DMS114 treated with DMSO at 0.1 percent for 48 hours (cell line): ENCODE data around the gene SPATA31C1.
"Not testable (repeated sequence)": the region's sequence is repeated elsewhere in the genome, so short reads cannot be mapped to it uniquely, and the experiment has no call there.

Experiments used
- DNase-seq: peaks from one replicate; lab custom pipeline; 2025; ENCODE audit not compliant: unreplicated experiment; lab: John Stamatoyannopoulos, UW

Gene SPATA31C1

DNA sequence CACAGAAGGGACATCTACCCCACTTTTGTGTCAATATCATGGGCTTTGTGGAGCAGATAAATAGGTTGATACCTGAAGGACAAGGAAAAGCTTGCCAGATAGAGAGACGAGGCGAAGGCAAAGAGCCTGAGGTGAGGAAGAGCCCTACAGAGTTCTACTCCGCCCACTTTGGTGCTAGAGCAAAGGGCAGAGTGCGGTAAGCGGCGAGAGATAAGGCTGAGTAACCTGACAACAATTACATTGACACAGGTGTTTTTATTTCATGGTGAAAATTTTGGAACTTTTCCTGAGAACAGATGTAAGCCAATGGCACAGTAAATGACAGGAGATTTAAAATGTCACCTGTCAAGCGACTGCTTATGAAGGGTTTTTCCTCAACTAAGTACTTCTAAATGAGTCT is 16.7 kb downstream of the SPATA31C1 start:
- not testable (repeated sequence) for DNase-seq

DNA sequence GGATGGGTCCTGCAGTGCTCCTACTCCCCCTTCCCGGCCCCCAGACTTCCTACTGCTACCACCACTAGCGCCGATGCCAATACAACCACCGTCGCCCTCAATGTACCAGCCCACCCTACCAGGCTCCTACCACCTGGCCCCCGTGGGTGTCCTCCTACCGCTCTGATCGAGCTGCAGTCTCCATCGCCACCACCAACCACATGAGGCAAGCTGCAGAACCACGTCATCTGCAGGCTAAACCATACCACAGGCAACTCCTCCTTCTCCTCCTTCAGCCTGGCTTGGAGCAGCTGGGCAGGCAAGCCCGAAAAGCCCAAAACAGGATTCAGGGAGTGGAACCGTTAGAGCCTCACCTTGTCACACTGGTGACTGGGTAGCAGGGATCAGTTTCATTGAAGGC is 19.6 kb downstream of the SPATA31C1 start:
- not testable (repeated sequence) for DNase-seq

DNA sequence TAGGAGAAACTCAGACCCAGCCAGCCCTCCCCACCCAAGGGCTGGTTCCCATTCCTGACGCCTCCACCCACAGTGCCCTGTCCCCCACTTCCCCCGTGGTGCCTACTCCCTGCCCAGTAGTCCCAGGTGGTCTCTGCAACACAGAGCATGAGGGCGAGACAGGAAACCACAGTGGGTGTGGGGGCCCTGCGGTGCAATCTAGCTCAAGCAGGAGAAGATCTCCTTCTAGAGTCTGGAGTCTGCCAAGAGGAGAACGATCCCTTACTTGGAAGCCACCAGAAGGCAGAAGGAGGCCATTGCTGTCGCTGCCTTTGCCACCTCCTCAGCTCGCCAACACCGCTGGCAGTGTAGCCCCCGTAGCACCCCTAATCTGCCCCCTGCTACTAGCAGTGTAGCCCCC is 20.2 kb downstream of the SPATA31C1 start:
- DNase-seq = not testable (repeated sequence)

DNA sequence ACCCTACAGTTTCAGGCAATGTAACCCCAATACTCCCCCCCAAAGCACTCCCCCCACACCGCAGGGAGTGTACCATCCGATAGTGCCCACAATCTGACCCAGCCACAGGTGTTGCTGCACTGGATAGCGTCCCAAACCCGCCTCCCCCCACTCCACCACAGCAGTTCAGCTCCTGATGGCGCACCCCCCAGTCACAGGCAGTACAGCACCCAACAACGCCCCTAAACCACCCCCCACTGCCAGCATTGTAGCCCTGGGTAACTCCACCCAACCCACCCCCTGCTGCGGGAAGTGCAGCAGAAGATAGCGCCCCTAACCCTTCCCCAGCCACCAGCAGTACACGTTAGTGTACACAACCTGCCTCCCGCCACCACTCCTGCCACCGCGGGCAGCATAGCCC is 20.6 kb downstream of the SPATA31C1 start:
- not testable (repeated sequence) for DNase-seq

DNA sequence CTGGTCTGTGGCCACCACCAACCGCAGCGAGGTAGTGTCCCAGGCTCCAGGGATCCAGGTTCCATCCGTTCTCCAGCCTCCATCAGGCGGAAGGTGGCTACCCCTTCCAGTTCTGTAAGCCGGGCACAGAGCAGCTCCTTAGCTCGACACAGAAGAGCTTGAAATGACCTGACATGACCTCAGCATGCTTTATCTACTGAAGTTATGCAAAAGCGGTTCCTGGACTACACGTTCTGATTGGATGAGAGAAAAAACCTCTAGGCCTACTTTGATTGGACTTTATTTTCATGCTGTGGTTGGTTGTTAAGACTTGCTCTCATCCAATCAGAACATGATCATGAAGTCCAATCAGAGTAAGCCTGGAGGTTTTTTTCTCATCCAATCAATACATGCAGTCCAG is 21.3 kb downstream of the SPATA31C1 start:
- DNase-seq = not testable (repeated sequence)

DNA sequence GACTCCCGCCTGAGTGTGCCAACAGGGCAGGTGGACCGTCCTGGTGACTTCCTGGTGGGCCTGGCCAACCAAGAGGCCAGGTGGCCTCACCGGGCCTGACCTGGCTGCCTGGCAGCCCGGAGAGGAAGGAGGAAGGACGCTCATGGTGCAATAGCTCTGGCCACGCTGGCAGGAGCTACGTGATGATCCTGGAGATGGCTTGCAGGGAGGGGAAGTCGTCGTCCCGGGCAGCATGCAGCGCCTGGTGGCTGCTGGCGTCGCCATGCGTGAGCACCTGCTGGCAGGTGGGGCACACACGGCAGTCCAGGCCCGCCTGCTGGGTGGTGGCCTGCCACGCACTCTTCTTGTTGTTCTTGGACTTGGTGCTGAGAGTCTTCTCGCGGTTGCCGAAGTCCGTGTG is 26.3 kb downstream of the SPATA31C1 start:
- no peak for DNase-seq

DNA sequence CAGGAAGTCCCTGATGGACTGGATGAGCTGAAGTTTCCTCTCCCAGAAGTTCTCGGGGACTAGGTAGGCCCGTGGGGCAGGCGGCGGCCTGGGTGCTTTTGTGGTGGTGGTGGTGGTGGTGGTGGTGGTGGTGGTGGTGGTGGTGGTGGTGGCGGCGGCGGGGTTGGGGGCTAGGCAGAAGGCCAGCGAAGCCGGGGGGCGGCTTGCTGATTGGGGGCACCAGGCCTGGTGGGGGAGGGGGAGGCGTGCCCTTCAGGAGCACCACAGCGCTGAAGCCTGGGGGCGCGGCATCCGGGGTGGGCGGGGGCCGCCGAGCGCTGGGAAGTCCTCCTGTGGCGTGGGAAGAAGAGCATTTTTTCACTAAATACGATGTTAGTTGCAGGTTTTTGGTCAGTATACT is 26.9 kb downstream of the SPATA31C1 start:
- no peak for DNase-seq

DNA sequence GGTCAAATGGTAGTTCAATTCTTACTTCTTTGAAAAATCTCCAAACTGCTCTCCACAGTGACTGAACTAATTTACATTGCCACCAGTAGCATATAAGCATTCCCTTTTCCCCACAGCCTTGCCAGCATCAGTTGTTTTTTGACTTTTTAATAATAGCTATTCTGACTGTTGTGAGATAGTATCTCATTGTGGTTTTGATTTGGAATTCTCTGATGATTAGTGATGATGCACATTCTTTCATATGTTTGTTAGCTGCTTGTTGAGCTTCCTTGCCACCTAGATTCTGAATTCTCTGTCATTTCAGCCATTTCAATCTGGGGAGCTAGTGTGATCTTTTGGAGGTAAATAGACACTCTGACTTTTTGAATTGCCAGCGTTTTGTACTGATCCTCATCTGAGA is 32.5 kb downstream of the SPATA31C1 start:
- no peak for DNase-seq

DNA sequence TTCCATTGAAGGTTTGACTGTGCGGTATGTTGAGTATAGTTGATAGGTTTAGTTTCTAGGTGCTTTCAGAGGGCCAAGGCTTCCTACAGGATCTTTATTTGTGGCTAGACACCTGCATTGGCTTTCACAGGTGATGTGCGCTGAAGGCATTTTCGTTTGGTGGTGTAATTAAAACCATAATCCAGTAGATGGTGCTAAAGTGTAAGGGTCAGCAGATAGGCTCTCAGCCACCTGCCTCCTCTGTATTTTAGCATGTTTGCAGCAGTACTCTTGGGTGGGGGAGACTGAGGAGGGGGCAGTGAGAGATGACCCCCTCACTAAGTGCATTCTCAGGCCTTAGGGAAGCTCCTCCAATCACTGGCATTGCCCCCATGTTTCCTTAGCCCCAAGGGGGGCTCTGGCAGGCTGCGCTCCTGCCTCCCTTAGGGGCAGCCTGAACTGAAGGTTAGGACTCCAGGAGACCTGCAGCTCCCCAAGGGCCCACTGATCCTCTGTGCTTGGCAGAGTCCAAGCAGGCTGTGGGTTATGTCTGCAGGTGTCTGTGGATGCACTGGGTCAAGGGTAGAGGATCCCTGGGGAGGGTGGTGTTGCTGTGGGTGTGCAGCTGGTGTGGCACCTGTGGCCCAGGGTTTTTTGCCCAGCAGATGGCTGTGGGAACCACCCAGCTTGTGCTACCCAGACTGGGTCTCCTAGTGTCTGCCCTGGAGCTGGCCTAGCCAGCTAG is 33.2 kb downstream of the SPATA31C1 start:
- DNase-seq = peak; percentile 7

DNA sequence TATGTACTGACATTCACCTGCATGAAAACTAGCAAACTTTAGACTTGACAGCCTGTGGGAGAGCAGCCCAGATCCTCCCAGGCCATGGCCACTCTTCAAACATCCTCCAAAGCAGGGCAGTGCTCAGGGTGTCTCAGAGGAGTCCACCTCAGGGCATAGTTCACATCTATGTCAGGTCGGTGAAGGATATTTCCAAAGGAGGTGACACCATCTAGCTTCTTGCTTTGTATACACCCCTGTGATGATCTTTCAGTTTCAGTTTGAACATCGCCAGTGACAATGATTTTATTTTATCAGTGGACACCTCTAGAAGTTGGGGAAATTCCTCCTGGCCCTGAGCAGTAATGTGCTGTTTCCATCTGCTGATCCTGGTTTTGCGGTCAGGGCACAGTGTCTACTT is 36.5 kb downstream of the SPATA31C1 start:
- DNase-seq = no peak

DNA sequence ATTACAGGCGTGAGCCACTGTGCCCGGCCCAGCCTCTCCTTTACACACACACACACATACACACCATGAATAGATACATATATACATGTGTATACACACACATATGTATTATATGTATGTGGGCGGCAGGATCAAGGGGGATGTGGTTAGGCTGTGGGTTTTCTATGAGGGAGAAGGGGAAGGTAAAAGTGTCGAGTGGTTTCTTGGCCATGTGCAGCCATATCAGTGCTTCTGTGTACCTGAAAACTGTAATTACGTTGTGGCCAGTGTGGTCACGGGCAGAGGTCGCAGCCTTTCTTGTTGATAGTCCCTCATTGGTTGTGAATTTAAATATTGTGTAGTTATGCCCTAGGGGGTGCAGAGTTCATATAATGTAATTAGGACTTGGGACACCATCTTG is 40.1 kb downstream of the SPATA31C1 start:
- DNase-seq = no peak

DNA sequence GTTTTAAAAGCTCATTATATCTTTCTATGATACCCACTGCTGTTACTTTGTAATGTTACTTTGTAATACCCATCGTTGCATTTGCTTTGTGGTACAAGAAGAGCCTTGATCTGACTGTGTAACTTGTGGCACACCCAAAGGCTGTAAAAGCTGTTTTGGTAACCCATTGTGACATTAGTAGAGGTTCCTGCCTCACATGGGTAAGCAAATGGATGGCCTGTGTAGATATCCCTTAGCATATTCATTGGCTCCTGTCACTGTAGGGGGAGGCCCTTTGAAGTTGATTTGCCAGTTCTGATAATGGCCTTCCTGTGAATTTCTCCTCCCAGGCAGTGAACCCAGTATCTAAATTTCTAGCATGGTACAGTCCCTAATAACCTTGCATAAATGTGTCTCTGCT is 40.8 kb downstream of the SPATA31C1 start:
- no peak for DNase-seq

DNA sequence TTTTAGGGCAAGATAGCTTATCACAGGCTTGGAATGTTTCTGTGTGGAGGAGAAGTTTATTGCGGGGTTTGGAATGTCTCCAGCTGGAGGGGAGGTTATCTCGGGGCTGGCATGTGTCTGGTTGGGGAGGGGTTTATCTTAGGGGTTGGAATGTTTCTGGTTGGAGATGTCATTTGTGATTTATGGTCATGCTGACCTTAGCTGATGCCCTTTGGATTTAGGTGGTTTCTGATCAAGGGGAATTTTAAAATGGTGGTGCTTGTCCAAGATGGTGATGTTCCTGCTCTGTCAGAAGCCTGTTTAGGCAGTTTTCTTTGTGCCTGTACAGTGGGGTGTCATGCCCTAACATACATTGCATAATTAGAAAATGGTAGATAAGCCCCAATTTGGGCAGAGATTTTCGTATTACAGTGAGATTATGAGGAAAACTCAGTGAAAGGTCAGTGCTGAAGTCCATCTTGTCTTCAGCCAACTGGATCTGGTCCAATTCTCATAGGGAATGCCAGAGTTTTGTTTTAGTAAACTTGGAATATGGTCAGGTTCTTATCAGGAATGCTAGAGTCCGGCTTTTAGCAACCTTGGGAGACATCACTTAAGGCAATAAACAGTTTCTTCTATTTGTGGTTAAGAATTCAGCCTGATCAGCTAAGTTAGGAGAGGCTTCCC is 42.3 kb downstream of the SPATA31C1 start:
- no peak for DNase-seq

DNA sequence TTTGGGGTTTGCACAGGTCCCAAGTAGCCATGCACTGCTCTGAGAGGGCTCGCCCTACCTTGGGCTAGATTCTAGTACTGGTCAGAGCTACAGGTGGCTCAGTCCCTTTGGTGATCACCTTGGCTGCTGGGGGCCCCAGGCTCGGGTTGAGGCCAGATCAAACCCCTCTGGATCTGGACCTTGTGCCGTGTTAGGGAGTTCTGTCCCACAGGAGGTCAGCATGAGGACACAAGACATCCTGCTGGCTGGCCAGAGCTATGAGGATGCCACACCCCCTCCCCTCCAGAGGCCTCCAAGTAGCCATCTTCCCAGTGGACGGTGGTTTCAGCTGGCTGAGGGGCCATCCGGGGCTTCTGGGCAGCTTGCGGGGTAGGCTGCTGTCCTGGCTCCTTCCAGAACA is 46.0 kb downstream of the SPATA31C1 start:
- DNase-seq = no peak

DNA sequence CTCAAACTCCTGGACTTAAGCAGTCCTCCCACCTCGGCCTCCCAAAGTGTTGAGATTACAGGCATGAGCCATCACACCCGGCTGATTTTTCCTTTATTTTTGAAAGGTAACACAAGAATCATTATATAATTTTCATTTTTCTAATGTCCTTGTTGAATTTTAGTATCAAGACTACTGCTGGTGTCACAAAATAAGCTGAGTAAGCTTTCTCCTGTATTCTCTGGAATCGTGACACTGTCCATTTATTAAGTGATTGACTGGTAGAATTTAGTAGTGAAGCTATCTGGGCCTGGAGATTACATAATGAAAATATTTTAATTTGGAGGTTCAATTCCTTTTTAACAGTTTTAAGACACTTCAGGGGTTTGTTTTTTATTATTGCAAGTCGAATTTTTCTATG is 47.1 kb downstream of the SPATA31C1 start:
- no peak for DNase-seq

DNA sequence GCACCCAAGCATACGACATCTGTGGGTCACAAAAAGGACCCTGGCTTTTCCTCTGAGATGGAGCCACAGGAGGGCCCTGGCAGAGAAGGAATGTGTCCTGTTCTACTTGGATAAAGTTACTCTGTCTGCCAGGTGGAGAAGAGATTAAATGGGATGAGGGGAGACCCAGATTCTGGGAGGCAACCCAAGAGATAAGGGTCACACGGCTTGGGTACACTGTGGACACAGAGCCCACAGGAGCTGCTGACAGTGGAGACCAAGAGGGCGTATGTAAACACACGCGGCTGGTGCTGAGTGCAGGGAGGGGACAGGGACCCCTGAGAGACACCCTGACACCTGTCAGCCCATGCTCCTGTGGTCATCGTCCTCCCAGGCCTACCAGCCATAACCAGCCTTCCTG is 50.4 kb downstream of the SPATA31C1 start:
- DNase-seq = no peak

DNA sequence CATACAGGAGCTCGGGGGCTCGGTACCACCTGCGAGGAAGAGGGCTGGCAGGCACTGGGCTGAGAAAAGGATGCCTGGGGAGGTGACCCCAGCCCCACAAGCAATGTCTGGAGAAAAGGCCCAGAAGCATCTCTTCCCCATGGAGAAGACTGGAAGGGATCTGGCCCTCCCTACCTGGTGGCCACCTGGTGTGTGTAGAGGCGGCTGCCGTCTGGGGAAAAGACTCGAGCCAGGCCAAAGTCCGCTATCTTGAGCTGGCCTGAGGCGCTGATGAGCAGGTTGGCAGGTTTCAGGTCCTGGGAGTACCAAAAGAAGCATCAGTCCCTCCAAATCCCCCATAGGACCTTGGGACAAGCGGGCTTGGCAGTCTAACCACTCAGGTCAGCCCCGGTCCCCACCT is 52.8 kb downstream of the SPATA31C1 start:
- no peak for DNase-seq

DNA sequence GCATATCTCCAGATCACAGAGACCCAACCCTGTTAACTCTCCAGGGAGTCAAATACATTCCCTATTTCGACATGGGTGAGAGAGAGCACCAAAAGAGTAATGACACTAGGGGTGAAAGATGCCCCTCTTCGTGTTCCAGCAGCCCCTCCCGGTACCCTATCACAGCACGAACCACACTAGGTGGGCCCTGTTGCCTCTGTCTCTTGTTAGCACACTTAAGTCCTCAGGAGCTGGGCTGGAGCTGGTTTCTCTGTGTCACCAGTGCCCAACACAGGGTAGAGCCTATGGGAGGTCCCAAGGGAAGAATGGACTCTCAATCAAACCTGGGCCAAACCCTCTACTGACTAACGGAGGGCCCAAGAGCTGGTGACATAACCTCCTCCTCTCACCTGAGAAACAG is 55.4 kb downstream of the SPATA31C1 start:
- DNase-seq = no peak
